Measurements from ENCODE around the gene UPK2.

Gene UPK2

DNA sequence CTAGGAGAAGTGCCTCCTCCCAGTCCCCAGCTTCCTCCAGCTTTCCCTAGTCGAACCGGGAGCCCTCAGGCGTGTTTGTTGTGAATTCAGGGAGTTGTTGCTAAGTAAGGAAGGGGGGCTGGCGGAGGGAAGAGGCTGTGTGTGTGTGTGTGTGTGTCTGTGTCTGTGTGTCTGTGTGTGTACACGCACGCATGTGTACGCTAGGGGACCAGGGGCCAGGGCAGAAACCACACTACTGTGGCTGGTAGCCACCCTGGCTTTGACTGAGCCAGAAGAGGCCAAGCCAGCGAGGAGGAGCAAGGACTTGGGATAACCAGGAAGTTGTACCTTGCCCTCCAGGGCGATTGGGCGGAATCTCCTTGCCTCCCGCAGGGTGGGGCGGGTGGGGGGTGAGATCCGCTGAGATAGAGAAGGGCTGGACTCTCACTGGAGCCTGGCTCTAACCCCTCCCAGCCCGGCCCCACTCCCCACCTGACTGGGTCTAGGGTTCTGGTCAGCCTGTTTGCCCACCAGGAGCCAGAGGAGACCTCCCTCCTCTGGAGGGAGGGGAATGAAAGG, 37.9 kb upstream of the UPK2 start:
- no peak for DNase-seq

GRCh38 chr11:118918686-118919280, 37.3 kb upstream of the UPK2 start:
- no peak for DNase-seq

GRCh38 chr11:118921121-118921928, 34.8 kb upstream of the UPK2 start:
- no peak for DNase-seq

- DNase-seq, result no peak
Observed at GRCh38 chr11:118921929-118922744, 34.0 kb upstream of the UPK2 start.

- DNase-seq, result no peak
Observed at GRCh38 chr11:118922745-118923627, 33.1 kb upstream of the UPK2 start.

- DNase-seq, result no peak
Observed at GRCh38 chr11:118923721-118924587, 32.1 kb upstream of the UPK2 start.

DNA sequence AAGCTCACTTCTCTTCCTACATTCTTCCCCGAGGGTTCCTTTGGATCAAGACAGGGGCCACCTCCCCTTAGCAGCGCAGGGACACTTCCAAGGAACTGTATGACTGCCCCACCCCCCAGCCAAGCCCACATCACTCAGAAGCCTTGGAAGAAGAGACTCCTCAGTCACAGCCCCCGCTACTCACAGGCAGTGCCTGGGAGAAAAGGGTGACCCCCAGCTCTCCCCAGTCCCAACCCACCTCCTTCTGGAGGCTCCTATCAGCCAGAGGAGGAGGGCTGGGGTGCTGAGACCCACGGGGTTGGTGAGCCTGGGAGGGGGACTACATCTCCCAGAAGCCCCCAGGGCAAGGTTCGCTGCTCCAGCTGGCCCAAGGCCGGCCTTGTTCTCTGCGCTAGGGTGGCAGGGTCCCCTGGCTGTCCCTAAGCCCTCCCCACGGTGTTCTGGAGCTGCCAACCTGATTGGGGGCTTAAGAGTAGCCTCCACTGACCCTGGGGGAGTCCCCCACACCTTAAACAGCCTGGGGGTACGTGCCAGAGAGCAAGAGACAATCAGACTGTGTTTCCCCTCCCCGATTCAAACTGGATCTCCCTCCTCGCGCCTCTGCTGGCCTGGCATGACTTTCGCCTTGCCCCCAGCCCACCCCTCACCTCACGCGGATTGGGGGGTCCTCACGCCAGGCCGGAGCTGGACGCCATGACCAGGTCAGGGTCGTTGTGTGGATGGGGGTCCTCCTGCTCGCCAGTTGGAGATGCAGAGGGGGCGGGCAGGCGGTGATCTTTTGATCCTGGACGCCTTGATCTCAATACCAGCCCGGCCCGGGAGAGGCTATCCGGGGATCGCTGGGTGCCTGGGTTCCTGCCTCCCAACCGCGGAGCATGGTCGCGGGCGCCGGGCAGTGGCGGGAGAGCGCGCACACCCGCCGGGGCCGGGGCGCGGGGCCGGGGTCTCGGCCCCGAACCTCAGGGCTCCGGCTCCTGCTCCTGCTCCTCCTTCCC, 31.2 kb upstream of the UPK2 start:
- peak; percentile 40 for DNase-seq

DNA sequence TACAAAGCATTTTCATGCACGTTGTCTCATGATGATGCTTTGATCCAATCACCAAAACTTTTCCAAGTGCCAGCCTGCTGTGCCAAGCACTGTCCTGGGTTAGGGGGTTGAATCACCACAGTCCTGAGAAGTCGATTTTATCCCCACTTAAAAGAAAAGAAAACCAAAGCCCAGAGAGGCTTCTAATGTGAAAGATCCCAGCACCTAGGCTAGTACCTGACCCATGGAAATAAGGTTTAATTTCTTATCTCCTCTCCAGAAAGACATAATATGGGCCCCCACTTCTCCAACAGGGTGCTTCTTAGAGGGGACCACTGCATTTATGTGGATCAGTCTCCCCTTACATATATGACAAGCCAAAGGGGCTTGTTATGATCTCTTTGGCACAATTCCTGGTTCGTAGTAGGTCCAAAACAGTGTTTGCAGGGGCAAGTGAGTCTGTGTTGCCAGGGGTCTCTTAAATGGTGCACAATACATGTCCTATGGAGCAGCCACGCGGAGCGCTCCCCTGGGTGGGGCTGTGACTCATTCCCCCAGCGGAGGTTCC, 28.5 kb upstream of the UPK2 start:
- DNase-seq, result no peak

- DNase-seq, result peak; percentile 90
Observed at GRCh38 chr11:118928101-118928869, 27.8 kb upstream of the UPK2 start.

DNA sequence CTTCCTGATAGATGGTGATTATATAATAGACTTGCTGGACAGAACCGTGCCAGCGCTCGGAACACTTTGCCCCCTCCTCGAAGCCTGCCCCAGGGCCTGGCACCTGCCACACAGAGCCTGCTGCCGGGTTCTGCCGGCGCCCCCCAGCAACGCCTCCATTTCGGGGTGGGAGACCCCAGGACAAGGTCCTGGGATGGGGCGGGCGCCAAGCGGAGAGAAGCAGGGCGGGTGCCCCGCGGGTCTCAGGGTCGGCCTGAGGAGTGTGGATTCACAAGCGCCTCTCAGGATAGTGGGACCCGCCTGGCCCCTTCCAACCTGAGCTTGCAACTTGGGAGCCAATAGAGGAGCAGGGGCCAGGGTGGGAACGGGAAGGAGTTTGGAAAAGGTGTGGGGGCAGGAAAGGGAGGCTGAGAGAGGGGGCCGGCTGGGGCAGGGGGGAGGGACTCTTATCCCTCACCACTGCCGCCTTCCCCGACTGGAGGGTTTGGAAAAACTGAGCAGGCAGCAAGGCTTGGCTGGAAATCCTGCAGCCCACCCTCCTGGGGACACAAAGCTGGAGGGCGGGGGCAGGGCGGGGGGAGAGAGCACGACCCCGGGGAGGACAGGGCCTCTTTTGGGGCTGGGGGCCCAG, 27.1 kb upstream of the UPK2 start:
- DNase-seq, result peak; percentile 75

DNA sequence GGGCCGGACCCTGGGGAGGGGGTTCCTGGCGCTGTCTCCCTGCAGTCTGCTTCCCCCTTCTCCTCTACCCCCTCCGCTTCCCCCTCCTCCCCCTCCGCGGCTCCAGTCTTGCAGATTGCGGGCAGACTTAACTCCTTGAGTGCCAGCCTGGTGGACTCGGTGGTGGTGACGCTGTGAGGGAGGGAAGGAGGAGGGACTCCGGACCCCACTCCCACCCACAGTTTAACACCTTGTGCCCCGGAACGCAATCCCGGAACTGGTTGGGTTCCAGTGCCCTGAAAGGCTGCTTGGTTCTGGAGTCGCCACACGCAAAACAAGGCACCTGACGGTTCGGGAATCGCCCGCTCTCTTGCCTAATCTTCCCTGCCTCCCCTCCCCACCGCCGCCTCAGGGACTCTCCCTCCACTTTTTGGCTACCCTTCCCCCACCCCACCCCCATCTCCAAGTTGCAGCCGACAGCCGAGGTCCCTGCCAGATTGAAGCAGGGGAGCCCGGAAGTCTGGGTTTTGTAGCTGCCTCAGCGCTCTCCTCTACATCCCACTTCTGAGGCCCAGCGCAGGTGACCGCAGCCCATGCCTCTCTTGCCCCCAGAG, 26.5 kb upstream of the UPK2 start:
- DNase-seq, result peak; percentile 81

GRCh38 chr11:118930094-118930712, 25.9 kb upstream of the UPK2 start:
- DNase-seq, result peak; percentile 85

- no peak for DNase-seq
Observed at GRCh38 chr11:118931571-118931970, 24.5 kb upstream of the UPK2 start.

GRCh38 chr11:118933486-118933885, 22.6 kb upstream of the UPK2 start:
- no peak for DNase-seq

DNA sequence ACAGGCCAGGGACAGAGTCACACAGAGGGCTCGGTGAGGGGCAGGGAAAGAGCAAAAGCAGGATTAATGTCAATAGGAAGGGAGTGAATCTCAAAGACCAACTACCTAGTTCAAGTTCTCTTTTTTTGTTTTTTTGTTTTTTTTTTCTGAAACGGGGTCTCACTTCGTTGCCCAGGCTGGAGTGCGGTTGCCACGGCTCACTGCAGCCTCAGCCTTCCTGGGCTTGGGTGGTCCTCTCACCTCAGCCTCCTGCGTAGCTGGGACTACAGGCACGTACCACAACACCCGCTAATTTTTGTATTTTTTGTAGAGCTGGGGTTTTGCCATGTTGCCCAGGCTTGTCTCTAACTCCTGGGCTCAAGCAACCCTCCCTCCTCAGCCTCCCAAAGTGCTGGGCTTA, 20.7 kb upstream of the UPK2 start:
- DNase-seq, result no peak

DNA sequence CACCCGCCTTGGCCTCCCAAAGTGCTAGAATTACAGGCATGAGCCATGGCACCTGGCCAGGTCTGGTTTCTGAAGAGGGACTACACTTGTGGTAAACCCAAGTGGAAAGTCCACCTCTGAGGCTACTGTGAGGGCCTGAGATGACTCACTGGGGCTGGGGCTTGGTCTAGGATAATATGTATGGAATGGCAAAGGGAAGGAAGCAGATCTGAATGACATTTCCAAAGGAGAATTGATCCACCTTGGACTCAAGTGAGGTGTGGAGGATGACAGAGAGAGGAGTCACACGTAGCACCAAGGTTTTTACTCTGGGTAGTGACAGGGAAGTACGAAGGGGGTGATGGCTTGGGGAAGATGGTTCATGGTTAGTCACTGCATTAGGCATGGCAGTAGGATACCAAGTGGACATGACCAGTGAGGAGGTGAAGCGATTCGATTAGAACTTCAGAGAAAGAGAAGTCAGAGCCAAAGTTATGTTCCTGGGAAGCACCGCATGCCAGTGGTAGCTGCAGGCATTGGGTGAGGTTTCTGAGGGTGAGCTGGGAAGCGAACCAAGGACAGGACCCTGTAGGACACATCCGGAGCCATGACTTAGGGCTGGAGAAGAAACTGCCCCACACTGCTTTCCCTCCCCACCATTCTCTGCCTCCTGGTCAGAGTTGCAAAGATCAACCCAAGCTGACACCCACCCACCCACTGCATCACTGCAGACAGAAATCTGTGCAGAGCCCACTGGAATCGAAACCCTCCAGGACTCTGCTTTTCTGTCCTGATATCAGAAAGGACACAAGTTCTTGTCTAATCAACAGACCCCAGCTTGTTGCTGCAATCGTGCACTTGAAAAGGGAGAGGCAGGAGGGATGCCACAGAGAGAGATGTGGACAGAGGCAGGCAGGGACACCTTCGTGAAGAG, 17.4 kb upstream of the UPK2 start:
- no peak for DNase-seq
